Adipose tissue (tissue), 3 donors: ENCODE results near the gene NSUN4. TPM values are rescaled to one million over a fixed set of nuclear protein-coding genes. Genes with fewer than 3 reads are reported as not detected.

Experiments used
- polyA plus RNA-seq, 3 donors: library from polyadenylated mRNA; stranded (reverse); fragments of 200-250 nt; gene quantifications; one replicate each; pipeline ENCODE4 v1.2.3, GENCODE V29; 2013
- donor health status: healthy with polysubstance abuse.
- donor health status: Bipolar disorder and iron deficiency.
- donor health status: healthy.

NSUN4 gene
- polyA plus RNA-seq, 3 donors, result 10.0 to 19.8 (median 10.8) TPM

Other genes starting within 250 kb of the NSUN4 start
- gene PIK3R3, start 208.2 kb upstream of the NSUN4 start, polyA plus RNA-seq, result 10 to 100 TPM in 2 of 3 donors, 1 to 10 TPM in 1; 4.2 to 36.5 (median 16.4) TPM
- 10 to 100 TPM in 1 of 3 donors, 1 to 10 TPM in 2; 3.0 to 18.4 (median 7.0) TPM for gene TSPAN1, start 165.7 kb upstream of the NSUN4 start, polyA plus RNA-seq
- not detected for gene P3R3URF, start 164.3 kb upstream of the NSUN4 start, polyA plus RNA-seq
- gene POMGNT1, start 142.4 kb upstream of the NSUN4 start, polyA plus RNA-seq, result 10 to 100 TPM; 23.8 to 39.3 (median 24.2) TPM
- 1 to 10 TPM in 1 of 3 donors, under 1 TPM in 2; 0.16 to 2.6 (median 0.82) TPM for gene LURAP1, start 137.5 kb upstream of the NSUN4 start, polyA plus RNA-seq
- under 1 TPM; 0.10 to 0.24 (median 0.11) TPM for gene RAD54L, start 93.0 kb upstream of the NSUN4 start, polyA plus RNA-seq
- gene LRRC41, start 37.2 kb upstream of the NSUN4 start, polyA plus RNA-seq, result 10 to 100 TPM; 29.5 to 52.7 (median 33.1) TPM
- gene UQCRH, start 37.1 kb upstream of the NSUN4 start, polyA plus RNA-seq, result 100 to 1,000 TPM; 224 to 744 (median 624) TPM
- gene FAAH, start 53.5 kb downstream of the NSUN4 start, polyA plus RNA-seq, result 10 to 100 TPM in 2 of 3 donors, 1 to 10 TPM in 1; 9.2 to 31.4 (median 24.6) TPM
- under 1 TPM in 1 of 3 donors, not detected in 2; 0.16 TPM for gene DMBX1, start 149.0 kb downstream of the NSUN4 start, polyA plus RNA-seq
- not detected for gene KNCN, start 210.8 kb downstream of the NSUN4 start, polyA plus RNA-seq